Measurements from ENCODE around the gene TMEM30B. TPM values are rescaled to one million over a fixed set of nuclear protein-coding genes. Genes with fewer than 3 reads are reported as not detected.

The TMEM30B gene
- total and polyA plus RNA-seq, 2 of the 13 experiments (the other 11 are each of a cell fraction or from before 2014, with no cell fraction given), result not detected

- TF ChIP-seq PLSCR1 (CRISPR knock-in tag; IDR thresholded peaks at IDR 0.05; ENCODE audit: borderline replicate concordance) (no peak), ATAD3A (CRISPR knock-in tag; IDR thresholded peaks at IDR 0.05) (no peak)
These were observed 37.9 kb upstream of the TMEM30B start (continued) for GRCh38 chr14:61319086-61319485.

- in situ Hi-C loops (cut with HindIII; ENCODE audit: extremely low pct_ligation_motif_present, low pct_unique_long_range_greater_than_20kb), result no loop called here
- no peak overlapping the region for H2AFZ ChIP-seq (ENCODE audit: low read length)
- POLR2A ChIA-PET, result no interaction called here
- TF ChIP-seq JARID2 (CRISPR knock-in tag; IDR thresholded peaks at IDR 0.05; ENCODE audit: insufficient replicate concordance) (no peak), ZFY (CRISPR knock-in tag; IDR thresholded peaks at IDR 0.05) (no peak), HBP1 (CRISPR knock-in tag; IDR thresholded peaks at IDR 0.05; ENCODE audit: low read depth) (no peak), IRF1 (CRISPR knock-in tag; IDR thresholded peaks at IDR 0.05; ENCODE audit: low read depth) (no peak), GRHL1 (CRISPR knock-in tag; conservative IDR thresholded peaks at IDR 0.05) (no peak), NRL (CRISPR knock-in tag; IDR thresholded peaks at IDR 0.05; ENCODE audit: borderline replicate concordance) (no peak), ZNF772 (CRISPR knock-in tag; IDR thresholded peaks at IDR 0.05) (no peak), NCOA1 (CRISPR knock-in tag; IDR thresholded peaks at IDR 0.05) (no peak), CREB3 (CRISPR knock-in tag; IDR thresholded peaks at IDR 0.05) (no peak), SP140L (CRISPR knock-in tag; IDR thresholded peaks at IDR 0.05; ENCODE audit: borderline replicate concordance) (no peak), IKZF5 (CRISPR knock-in tag; IDR thresholded peaks at IDR 0.05) (no peak), ZNF776 (CRISPR knock-in tag; IDR thresholded peaks at IDR 0.05) (no peak), ZNF878 (CRISPR knock-in tag; IDR thresholded peaks at IDR 0.05) (no peak)
These were observed 34.2 kb upstream of the TMEM30B start for GRCh38 chr14:61315313-61315712.

More at GRCh38 chr14:61315313-61315712, 34.2 kb upstream of the TMEM30B start:
- no peak overlapping the region for H3K27ac ChIP-seq (ENCODE audit: extremely low read length, insufficient read depth, low read length)
- H3K4me2 ChIP-seq (ENCODE audit: low read depth, low read length), result no peak overlapping the region
- FAIRE-seq (no peak), DNase-seq (ENCODE audit: low spot score) (no peak), ATAC-seq (no peak)
- no peak overlapping the region for H3K9ac ChIP-seq (ENCODE audit: insufficient read depth, low read depth, low read length)
- no TSS peak for BruUV-seq (replicated peaks)
- H3K4me1 ChIP-seq (ENCODE audit: insufficient read depth, low read length), result no peaks in the 10 kb centered on the region
- CTCF ChIA-PET (ENCODE audit: low intra/inter-chr PET ratio, low total read pairs), result no interaction called here
- no peaks in the 10 kb centered on the region for H3K79me2 ChIP-seq (ENCODE audit: insufficient read depth, low read length)
- no peaks in the 10 kb centered on the region for H3K36me3 ChIP-seq (replicated peaks in 1 of 2; ENCODE audit: control insufficient read depth in 1 of 2, insufficient read depth in 2 of 2, low read length in 2 of 2)
- WGBS (ENCODE audit: low lambda C conversion rate), result 1% methylated on average over 4 of the region's 4 CpGs
- H3K9me3 ChIP-seq (ENCODE audit: low read length), result peaks cover 12% of the 10 kb centered on the region; the same call in 1 of the 2 replicates
- H3K4me3 ChIP-seq (replicated peaks in 1 of 3; ENCODE audit: insufficient read depth in 1 of 3, low read depth in 2 of 3, low read length in 3 of 3), result no peak overlapping the region
- H3K27me3 ChIP-seq (ENCODE audit: control insufficient read depth in 1 of 2, insufficient read depth in 2 of 2, low read length in 2 of 2), result no peaks in the 10 kb centered on the region; a peak in 1 of 5 replicates
- intact Hi-C loops (cut with micrococcal nuclease; ENCODE audit: unreplicated experiment), result no loop called here
- no peaks in the 10 kb centered on the region for H4K20me1 ChIP-seq (ENCODE audit: insufficient read depth, low read length)

Measured in HepG2 (cell line).